AG09309 (cell line): ENCODE data around the gene ID2.

ENCODE experiments used
- DNase-seq: peaks from one replicate; pipeline ENCODE4 v3.0.0-alpha.2; 2010; ENCODE audit warnings: low read depth
- H3K4me3 ChIP-seq: 2 replicates; pipeline ENCODE4 v1.5.1; 2011; ENCODE audit warnings: mild to moderate bottlenecking, low read depth, low read length, moderate library complexity; ENCODE audit not compliant: control insufficient read depth
- TF ChIP-seq, protein P1 (sequence below): IDR thresholded peaks from 2 replicates; pipeline ENCODE4 v1.5.1; 2011; ENCODE audit warnings: mild to moderate bottlenecking, low read depth, low read length, inconsistent platforms; ENCODE audit not compliant: insufficient read depth, control insufficient read depth; ENCODE audit errors: missing control alignments

The ID2 gene

DNA sequence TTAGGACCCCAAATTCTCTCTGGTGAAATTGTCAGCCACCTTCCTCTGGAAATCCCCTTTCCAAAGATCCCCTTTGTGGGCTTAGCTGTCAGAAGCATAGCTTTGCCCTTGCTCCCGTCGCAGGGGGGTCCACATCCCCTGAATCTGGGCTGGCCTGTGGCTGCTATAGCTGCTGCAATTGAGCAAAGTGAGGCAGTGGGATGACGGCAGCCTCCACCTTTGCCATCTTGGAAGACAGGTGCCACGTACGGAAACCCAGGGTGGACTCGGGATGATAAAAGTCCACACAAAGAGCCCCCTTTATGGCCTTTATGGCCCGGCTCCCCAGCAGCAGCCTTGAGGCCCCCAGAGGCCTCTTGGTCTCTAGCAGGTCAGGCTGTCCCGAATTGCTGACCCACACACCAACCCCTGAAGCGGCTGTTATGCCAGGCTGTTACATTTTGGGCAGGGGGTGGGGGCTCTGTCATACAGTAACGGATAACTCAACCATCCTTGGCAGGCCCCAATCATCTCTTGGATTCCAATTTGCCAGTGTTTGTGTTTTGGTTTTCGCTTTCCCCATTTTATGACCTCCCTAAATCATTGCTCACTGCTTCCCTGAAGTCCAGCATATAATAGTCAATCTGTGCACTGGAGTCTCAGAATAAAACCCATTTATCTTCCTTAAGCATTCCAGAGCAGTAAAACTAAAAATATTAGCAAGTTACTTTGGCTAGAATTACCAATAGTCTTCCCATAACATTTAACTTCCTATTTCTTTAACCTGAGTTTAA lies 33.2 kb upstream of the ID2 start:
- no peak overlapping the region for H3K4me3 ChIP-seq
- DNase-seq: no peak
- TF ChIP-seq, protein P1, sequence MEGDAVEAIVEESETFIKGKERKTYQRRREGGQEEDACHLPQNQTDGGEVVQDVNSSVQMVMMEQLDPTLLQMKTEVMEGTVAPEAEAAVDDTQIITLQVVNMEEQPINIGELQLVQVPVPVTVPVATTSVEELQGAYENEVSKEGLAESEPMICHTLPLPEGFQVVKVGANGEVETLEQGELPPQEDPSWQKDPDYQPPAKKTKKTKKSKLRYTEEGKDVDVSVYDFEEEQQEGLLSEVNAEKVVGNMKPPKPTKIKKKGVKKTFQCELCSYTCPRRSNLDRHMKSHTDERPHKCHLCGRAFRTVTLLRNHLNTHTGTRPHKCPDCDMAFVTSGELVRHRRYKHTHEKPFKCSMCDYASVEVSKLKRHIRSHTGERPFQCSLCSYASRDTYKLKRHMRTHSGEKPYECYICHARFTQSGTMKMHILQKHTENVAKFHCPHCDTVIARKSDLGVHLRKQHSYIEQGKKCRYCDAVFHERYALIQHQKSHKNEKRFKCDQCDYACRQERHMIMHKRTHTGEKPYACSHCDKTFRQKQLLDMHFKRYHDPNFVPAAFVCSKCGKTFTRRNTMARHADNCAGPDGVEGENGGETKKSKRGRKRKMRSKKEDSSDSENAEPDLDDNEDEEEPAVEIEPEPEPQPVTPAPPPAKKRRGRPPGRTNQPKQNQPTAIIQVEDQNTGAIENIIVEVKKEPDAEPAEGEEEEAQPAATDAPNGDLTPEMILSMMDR: no peak

DNA sequence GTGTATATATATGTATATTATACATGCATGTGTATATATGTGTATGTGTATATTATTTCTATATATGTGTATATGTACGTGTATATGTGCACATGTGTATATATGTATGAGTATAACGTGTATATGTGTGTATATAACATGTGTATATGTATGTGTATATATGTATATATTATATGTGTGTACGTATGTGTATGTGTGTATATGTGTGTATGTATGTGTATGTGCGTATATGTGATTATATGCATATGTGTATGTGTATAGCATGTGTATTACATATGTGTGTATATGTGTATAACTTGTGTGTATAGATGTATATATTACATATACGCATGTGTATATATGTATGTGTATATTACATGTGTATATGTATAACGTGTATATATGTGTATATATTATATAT lies 32.1 kb upstream of the ID2 start:
- no peak for DNase-seq
- TF ChIP-seq, protein P1: no peak
- no peak overlapping the region for H3K4me3 ChIP-seq

DNA sequence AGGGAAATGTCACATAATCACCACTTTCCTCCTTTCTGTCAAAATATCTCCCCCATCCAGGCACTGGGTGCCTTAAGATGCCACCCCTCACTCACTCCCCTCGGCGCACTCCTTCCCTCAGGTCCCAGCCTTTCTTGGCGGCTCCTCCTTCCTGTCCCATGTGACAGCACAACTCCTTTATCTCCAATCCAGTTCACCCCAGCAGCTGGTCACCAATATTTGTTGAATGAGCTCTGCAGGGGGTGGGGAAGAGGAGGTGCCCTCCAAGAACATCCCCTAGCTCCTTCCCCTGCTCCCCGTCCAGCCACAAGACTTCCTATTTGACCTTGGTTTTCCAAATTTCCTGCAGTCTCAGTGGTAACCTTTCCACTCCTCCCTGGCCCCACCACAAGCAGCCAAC lies 31.6 kb upstream of the ID2 start:
- no peak for DNase-seq
- H3K4me3 ChIP-seq: no peak overlapping the region
- TF ChIP-seq, protein P1: no peak

DNA sequence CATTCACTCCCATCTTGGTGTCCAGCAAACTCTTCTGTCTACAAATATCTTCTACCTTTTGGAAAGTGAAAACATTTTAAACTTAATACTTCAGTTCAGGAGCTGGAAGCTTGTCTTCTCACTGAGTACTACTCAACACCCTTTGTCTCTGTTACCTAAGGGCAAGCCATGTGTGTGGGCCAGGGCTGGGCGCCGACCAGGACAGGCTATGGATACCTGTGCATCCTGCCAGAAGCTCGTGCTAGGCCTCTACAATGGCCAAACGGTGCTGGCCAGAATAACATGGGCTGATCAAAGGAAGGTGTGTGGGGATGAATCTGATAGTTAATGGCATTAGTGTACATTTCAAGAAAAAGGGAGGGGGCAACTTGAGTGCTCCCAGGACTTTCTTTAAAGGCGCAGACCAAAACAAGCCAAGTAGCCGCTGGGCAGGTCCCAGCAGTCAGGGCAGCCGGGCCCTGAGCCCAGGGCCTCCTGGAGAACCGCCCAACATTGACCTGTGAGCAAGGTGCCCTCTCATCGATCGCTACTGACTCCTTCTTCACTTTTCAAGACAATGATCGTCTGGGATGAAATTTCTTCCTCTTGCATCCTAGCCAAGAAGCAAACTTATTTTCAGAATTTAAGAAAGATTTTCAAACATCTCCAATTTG lies 29.0 kb upstream of the ID2 start:
- no peak for DNase-seq
- TF ChIP-seq, protein P1: no peak
- H3K4me3 ChIP-seq: no peak overlapping the region

DNA sequence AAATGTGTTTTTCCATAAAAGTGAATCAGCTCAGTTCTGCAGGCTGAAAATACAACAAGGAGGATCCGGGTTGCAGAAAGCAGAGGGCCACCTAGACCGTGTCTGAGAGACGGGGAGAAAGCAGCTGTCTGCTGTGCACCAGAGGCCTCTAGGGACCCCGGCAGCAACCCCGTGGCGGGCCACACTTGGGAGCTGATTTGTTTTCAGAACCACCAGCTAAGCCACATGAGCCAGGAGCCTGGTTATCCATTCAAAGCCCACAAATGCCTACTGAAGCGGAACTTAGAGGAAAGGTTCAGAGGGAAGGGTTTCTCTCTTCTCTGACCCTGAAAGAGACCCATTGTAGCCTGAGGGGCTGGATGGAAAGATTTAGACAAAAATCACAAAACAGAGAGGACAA lies 28.4 kb upstream of the ID2 start:
- H3K4me3 ChIP-seq: no peak overlapping the region
- TF ChIP-seq, protein P1: no peak
- DNase-seq: no peak

DNA sequence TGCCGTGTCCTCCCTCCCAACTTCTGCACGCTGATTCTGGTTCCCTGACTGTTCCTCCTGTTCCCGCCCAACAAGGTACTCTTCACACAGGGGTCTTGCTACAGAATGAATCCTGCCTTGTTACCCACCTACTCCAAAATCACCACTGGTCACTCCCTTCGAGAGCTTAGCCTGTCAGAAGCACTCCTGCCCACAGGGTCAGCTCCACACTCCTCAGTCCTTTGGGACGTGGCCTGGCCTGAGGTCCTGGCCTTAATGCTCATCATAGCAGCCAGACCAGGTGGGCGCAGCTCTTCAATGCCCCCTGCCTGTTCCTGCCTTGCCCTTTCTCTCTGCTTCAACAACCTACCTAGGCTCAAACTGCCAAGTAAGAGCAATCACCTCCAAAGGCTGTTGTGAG lies 27.8 kb upstream of the ID2 start:
- H3K4me3 ChIP-seq: no peak overlapping the region
- DNase-seq: no peak
- TF ChIP-seq, protein P1: no peak
